BLaER1 (cell line): ENCODE data around the gene RPTN.

Experiments
- H3K27ac ChIP-seq: shearing (Covaris generic); formaldehyde crosslinking; 2 replicates; pipeline ENCODE4 v1.8.1; 2022
- H3K27me3 ChIP-seq: shearing (Covaris generic); formaldehyde crosslinking; 2 replicates; pipeline ENCODE4 v1.8.1; 2022
- H3K36me3 ChIP-seq: shearing (Covaris generic); formaldehyde crosslinking; 2 replicates; pipeline ENCODE4 v1.8.1; 2022
- H3K4me1 ChIP-seq: shearing (Covaris generic); formaldehyde crosslinking; 2 replicates; pipeline ENCODE4 v1.8.1; 2022
- H3K4me2 ChIP-seq: shearing (Covaris generic); formaldehyde crosslinking; 2 replicates; pipeline ENCODE4 v1.8.1; 2022
- H3K4me3 ChIP-seq: shearing (Covaris generic); formaldehyde crosslinking; 2 replicates; pipeline ENCODE4 v1.8.1; 2022
- H3K9ac ChIP-seq: shearing (Covaris generic); formaldehyde crosslinking; 2 replicates; pipeline ENCODE4 v1.8.1; 2022
- H3K9me3 ChIP-seq: shearing (Covaris generic); formaldehyde crosslinking; 2 replicates; pipeline ENCODE4 v1.8.1; 2022
- H4K20me1 ChIP-seq: shearing (Covaris generic); formaldehyde crosslinking; 2 replicates; pipeline ENCODE4 v1.8.1; 2022
- Cebpa-rat ChIP-seq: shearing (Covaris generic); IDR thresholded peaks from 2 replicates; pipeline ENCODE4 v1.8.1; 2022

The RPTN gene

GRCh38 chr1:152186556-152187285 lies 27.7 kb upstream of the RPTN start:
- no peak overlapping the region for H3K27ac ChIP-seq
- TF ChIP-seq Cebpa-rat, result no peak
- peaks cover 11% of the 10 kb centered on the region; the same call in 1 of the 2 replicates for H3K27me3 ChIP-seq

GRCh38 chr1:152185544-152186391 lies 26.7 kb upstream of the RPTN start:
- Histone ChIP-seq H3K4me3 (no peak overlapping the region), H3K9me3 (no peaks in the 10 kb centered on the region), H3K27me3 (peaks cover 11% of the 10 kb centered on the region; the same call in 1 of the 2 replicates), H4K20me1 (no peaks in the 10 kb centered on the region), H3K4me1 (peaks cover 9% of the 10 kb centered on the region; the same call in 1 of the 2 replicates), H3K36me3 (no peaks in the 10 kb centered on the region), H3K27ac (no peak overlapping the region), H3K9ac (no peak overlapping the region), H3K4me2 (no peak overlapping the region)
- TF ChIP-seq Cebpa-rat, result no peak

More at GRCh38 chr1:152186556-152187285, 27.7 kb upstream of the RPTN start:
- Histone ChIP-seq H3K4me3 (no peak overlapping the region), H3K4me1 (peaks cover 9% of the 10 kb centered on the region; the same call in 1 of the 2 replicates), H4K20me1 (no peaks in the 10 kb centered on the region), H3K9me3 (no peaks in the 10 kb centered on the region), H3K4me2 (no peak overlapping the region), H3K9ac (no peak overlapping the region), H3K36me3 (no peaks in the 10 kb centered on the region)

- Histone ChIP-seq H3K27ac (no peak overlapping the region), H3K9me3 (no peaks in the 10 kb centered on the region), H4K20me1 (no peaks in the 10 kb centered on the region), H3K36me3 (no peaks in the 10 kb centered on the region), H3K4me1 (no peaks in the 10 kb centered on the region), H3K4me3 (no peak overlapping the region), H3K4me2 (no peak overlapping the region), H3K27me3 (no peaks in the 10 kb centered on the region), H3K9ac (no peak overlapping the region)
- TF ChIP-seq Cebpa-rat, result no peak
Measured at GRCh38 chr1:152182944-152183361, 23.9 kb upstream of the RPTN start.

- no peak overlapping the region for H3K4me2 ChIP-seq
- no peaks in the 10 kb centered on the region for H3K36me3 ChIP-seq
- no peak overlapping the region for H3K27ac ChIP-seq
Measured at GRCh38 chr1:152182431-152182830, 23.4 kb upstream of the RPTN start.

GRCh38 chr1:152179566-152179965 lies 20.5 kb upstream of the RPTN start:
- Histone ChIP-seq H3K4me1 (no peaks in the 10 kb centered on the region), H4K20me1 (no peaks in the 10 kb centered on the region), H3K9me3 (no peaks in the 10 kb centered on the region), H3K36me3 (no peaks in the 10 kb centered on the region), H3K27ac (no peak overlapping the region), H3K4me3 (no peak overlapping the region), H3K4me2 (no peak overlapping the region), H3K9ac (no peak overlapping the region), H3K27me3 (no peaks in the 10 kb centered on the region)
- TF ChIP-seq Cebpa-rat, result no peak

More at GRCh38 chr1:152182431-152182830, 23.4 kb upstream of the RPTN start:
- no peak for TF ChIP-seq Cebpa-rat
- no peaks in the 10 kb centered on the region for H4K20me1 ChIP-seq
- H3K4me1 ChIP-seq, result no peaks in the 10 kb centered on the region
- H3K4me3 ChIP-seq, result no peak overlapping the region
- no peaks in the 10 kb centered on the region for H3K9me3 ChIP-seq
- no peaks in the 10 kb centered on the region for H3K27me3 ChIP-seq
- no peak overlapping the region for H3K9ac ChIP-seq

DNA sequence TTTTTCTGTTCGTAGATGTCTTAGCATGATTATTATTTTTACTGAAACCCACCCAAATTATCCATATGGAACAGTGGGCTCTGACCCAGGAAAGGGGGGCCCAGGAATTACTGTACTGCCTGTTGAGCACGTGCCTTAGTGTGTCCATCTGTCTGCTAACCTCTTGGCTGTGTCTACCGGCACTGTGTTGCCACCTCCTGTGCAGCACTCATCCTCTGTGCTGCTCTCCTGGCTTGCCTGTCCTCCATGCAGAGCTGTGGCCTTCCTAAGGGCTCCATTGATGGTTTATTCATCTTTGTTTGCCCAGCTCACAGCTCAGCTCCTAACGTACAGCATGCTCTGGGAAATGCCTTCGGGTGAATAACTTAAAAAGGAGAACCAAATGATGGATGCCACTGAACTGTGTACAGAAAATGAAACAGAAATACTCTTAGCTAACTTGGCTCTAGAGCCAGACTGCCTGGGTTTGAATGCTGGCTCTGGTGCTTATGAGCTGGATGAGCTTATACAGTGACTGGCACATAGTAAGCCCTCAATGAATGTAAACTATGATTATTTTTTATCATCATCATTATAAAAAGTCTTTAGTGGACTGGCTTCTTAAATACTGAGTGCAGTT lies 11.4 kb upstream of the RPTN start:
- Histone ChIP-seq H3K27me3 (no peaks in the 10 kb centered on the region), H3K4me2 (no peak overlapping the region), H3K4me1 (peaks cover 27% of the 10 kb centered on the region), H3K9ac (no peak overlapping the region), H3K36me3 (no peaks in the 10 kb centered on the region), H3K9me3 (no peaks in the 10 kb centered on the region), H3K27ac (no peak overlapping the region), H4K20me1 (no peaks in the 10 kb centered on the region), H3K4me3 (no peak overlapping the region)
- no peak for TF ChIP-seq Cebpa-rat

DNA sequence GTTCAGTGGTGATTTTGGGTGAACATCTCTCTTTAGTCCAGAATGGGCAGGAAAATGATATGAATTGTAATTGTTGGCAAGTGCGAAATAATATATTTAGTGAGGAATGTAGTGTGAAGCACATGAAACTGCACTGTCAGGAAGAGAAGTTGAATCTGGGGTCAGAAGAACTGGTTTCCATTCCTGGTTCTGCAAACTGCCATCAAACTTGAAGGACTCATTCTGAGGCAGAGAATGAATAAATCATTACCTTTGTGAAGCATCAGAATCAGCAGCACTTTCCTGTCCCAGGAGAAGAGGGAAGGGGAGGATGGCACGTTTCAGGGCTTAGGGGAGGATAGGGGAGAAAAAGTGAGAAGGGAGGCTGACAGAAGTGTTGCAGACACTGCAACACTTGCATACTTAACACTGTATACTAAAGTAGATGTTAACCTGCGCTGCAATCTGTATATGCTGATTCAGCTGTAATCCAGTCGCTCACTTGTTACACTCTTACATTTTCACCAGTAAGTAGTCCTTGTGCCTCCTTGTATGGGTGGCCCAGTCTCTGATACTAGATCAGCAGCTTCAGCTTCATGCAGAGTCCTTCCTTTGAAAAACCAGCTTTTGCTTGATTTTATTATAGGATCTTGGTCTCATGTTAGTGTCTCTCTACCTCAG lies 10.5 kb upstream of the RPTN start:
- no peak for TF ChIP-seq Cebpa-rat
- H3K9ac ChIP-seq, result no peak overlapping the region
- no peak overlapping the region for H3K4me2 ChIP-seq
- no peaks in the 10 kb centered on the region for H4K20me1 ChIP-seq
- H3K4me1 ChIP-seq, result peaks cover 36% of the 10 kb centered on the region
- H3K9me3 ChIP-seq, result no peaks in the 10 kb centered on the region
- no peak overlapping the region for H3K4me3 ChIP-seq
- H3K36me3 ChIP-seq, result no peaks in the 10 kb centered on the region
- H3K27ac ChIP-seq, result no peak overlapping the region
- no peaks in the 10 kb centered on the region for H3K27me3 ChIP-seq

DNA sequence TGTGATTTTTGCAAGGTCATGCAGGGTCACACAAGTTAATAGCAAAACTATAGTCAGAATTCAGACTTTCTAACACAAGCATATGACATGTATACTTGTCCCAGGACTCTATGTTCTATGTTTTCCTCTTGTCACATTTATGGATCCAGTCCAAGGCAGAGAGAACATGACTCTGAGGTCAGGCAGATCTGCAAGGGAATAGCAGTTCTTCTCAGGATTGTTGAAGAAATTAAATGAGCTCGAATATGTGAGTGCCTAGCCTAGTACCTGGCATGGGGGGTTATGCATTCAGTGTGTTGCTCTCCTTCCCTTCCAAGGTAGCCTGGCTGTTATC lies 9.5 kb upstream of the RPTN start:
- Histone ChIP-seq H3K4me2 (no peak overlapping the region), H3K4me1 (peaks cover 46% of the 10 kb centered on the region)

DNA sequence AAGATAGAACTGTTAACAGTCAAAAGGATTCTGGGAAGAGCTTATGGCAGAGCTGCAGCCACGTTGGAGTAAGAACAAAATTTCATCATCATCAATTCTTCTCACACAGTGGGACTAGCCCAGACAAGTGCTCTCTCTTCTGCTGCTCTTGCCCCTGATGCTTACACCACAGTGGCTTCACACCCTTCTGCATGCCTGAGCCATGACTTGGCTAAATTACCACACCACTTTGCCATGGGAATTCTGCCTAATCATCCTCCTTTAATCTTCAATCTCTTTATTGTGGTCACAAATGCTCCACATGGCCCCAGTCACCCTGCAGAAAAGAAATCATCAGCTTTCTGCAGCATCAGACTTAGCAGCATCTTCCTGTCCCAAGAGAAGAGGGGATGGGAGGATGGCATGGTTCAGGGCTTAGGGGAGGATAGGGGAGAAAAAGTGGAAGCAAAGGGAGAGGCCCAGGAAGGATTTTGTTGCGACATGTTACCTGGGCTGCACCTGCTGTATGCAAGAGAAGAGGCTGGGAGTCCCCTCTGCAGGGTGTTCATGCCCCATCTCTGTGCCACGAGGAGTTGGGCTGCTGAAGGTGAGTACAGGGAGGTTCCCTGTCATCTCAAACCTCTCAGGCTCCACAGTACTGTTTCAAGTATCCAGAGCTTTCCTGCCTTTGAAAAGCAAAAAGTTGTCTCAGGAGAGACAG lies 9.0 kb upstream of the RPTN start:
- TF ChIP-seq Cebpa-rat, result no peak
- H3K36me3 ChIP-seq, result no peaks in the 10 kb centered on the region
- no peaks in the 10 kb centered on the region for H3K9me3 ChIP-seq
- H3K4me1 ChIP-seq, result peaks cover 51% of the 10 kb centered on the region
- H3K27ac ChIP-seq, result no peak overlapping the region
- no peaks in the 10 kb centered on the region for H4K20me1 ChIP-seq
- H3K27me3 ChIP-seq, result no peaks in the 10 kb centered on the region
- no peak overlapping the region for H3K4me2 ChIP-seq
- H3K9ac ChIP-seq, result no peak overlapping the region
- no peak overlapping the region for H3K4me3 ChIP-seq

More for the DNA sequence above, 9.5 kb upstream of the RPTN start:
- Histone ChIP-seq H3K36me3 (no peaks in the 10 kb centered on the region), H3K9ac (no peak overlapping the region), H4K20me1 (no peaks in the 10 kb centered on the region), H3K27ac (no peak overlapping the region), H3K4me3 (no peak overlapping the region), H3K27me3 (no peaks in the 10 kb centered on the region), H3K9me3 (no peaks in the 10 kb centered on the region)
- no peak for TF ChIP-seq Cebpa-rat
